Measurements from ENCODE around the gene GPC3.

Gene GPC3

GRCh38 chrX:133907606-133908005, 77.8 kb downstream of the GPC3 start (continued):
- no peak for TF ChIP-seq ZNF521 (tag by site-specific recombination; IDR thresholded peaks at IDR 0.05)

- Histone ChIP-seq H3K4me3 (ENCODE audit: low read depth, low read length) (no peak overlapping the region), H3K9me3 (ENCODE audit: control insufficient read depth, insufficient read depth, low read depth, low read length) (no peaks in the 10 kb centered on the region), H3K27ac (ENCODE audit: extremely low read depth, low read depth, low read length) (no peak overlapping the region), H3K4me1 (ENCODE audit: control insufficient read depth, insufficient read depth, low read length) (no peaks in the 10 kb centered on the region), H3K36me3 (ENCODE audit: control insufficient read depth in 2 of 2, insufficient read depth in 1 of 2, low read length in 2 of 2) (no peaks in the 10 kb centered on the region)
- CTCF ChIA-PET, result no interaction called here
- no peak for TF ChIP-seq ZNF335 (tag by site-specific recombination; conservative IDR thresholded peaks at IDR 0.05)
- TF ChIP-seq YY2 (tag by site-specific recombination; IDR thresholded peaks at IDR 0.05), result no peak
- TF ChIP-seq ZNF10 (tag by site-specific recombination; IDR thresholded peaks at IDR 0.05), result no peak
- TF ChIP-seq PRDM10 (tag by site-specific recombination; IDR thresholded peaks at IDR 0.05), result no peak
- TF ChIP-seq GFI1B (tag by site-specific recombination; IDR thresholded peaks at IDR 0.05), result no peak
- TF ChIP-seq ZNF391 (tag by site-specific recombination; IDR thresholded peaks at IDR 0.05; ENCODE audit: borderline replicate concordance, low read depth), result no peak
- no peak for TF ChIP-seq ZNF211 (tag by site-specific recombination; IDR thresholded peaks at IDR 0.05; ENCODE audit: low read depth)
- no peak for TF ChIP-seq EGR2 (tag by site-specific recombination; IDR thresholded peaks at IDR 0.05; ENCODE audit: low read depth)
- no peak for TF ChIP-seq MZF1 (tag by site-specific recombination; IDR thresholded peaks at IDR 0.05; ENCODE audit: borderline replicate concordance)
- no peak for TF ChIP-seq IKZF3 (tag by site-specific recombination; IDR thresholded peaks at IDR 0.05)
- TF ChIP-seq ZNF660 (tag by site-specific recombination; IDR thresholded peaks at IDR 0.05), result no peak
- no peak for TF ChIP-seq ZNF621 (tag by site-specific recombination; IDR thresholded peaks at IDR 0.05)
- TF ChIP-seq ELK4 (IDR thresholded peaks at IDR 0.05; ENCODE audit: borderline replicate concordance, low read depth, low read length), result no peak
- no peak for TF ChIP-seq GLIS1 (tag by site-specific recombination; IDR thresholded peaks at IDR 0.05)
- no peak for TF ChIP-seq SP3 (tag by site-specific recombination; IDR thresholded peaks at IDR 0.05)
- TF ChIP-seq ZNF19 (tag by site-specific recombination; IDR thresholded peaks at IDR 0.05; ENCODE audit: low read depth), result no peak
- no peak for TF ChIP-seq ZBTB48 (tag by site-specific recombination; IDR thresholded peaks at IDR 0.05)
- no peak for TF ChIP-seq YY1 (tag by site-specific recombination; IDR thresholded peaks at IDR 0.05)
- no peak for TF ChIP-seq ZNF561 (tag by site-specific recombination; IDR thresholded peaks at IDR 0.05; ENCODE audit: borderline replicate concordance)
- TF ChIP-seq ZNF596 (tag by site-specific recombination; IDR thresholded peaks at IDR 0.05), result no peak
- POLR2A ChIA-PET, result no interaction called here
These were observed 80.1 kb downstream of the GPC3 start for GRCh38 chrX:133905305-133905704.

- POLR2A ChIA-PET, result no interaction called here
- TF ChIP-seq ZBTB1 (tag by site-specific recombination; IDR thresholded peaks at IDR 0.05) (no peak), ATF2 (tag by site-specific recombination; IDR thresholded peaks at IDR 0.05; ENCODE audit: low read depth) (0 out of 2 replicates have a peak, but pooled peaks have one; percentile 5), ZNF398 (tag by site-specific recombination; IDR thresholded peaks at IDR 0.05) (0 out of 2 replicates have a peak, but pooled peaks have one; percentile 30), KLF10 (tag by site-specific recombination; IDR thresholded peaks at IDR 0.05) (peak; percentile 41; the same call in 1 of the 2 replicates), SP7 (tag by site-specific recombination; IDR thresholded peaks at IDR 0.05) (peak; percentile 78), ZNF501 (tag by site-specific recombination; IDR thresholded peaks at IDR 0.05) (peak; percentile 40; the same call in 1 of the 2 replicates), ZNF521 (tag by site-specific recombination; IDR thresholded peaks at IDR 0.05) (no peak)
These were observed 87.7 kb downstream of the GPC3 start for GRCh38 chrX:133897593-133898163.

More at GRCh38 chrX:133897593-133898163, 87.7 kb downstream of the GPC3 start:
- H3K36me3 ChIP-seq (ENCODE audit: control insufficient read depth in 2 of 2, insufficient read depth in 1 of 2, low read length in 2 of 2), result no peaks in the 10 kb centered on the region
- no peak overlapping the region for H3K4me3 ChIP-seq (ENCODE audit: low read depth, low read length)
- H3K27ac ChIP-seq (ENCODE audit: extremely low read depth, low read depth, low read length), result peak overlapping the region; percentile 80
- H3K4me1 ChIP-seq (ENCODE audit: control insufficient read depth, insufficient read depth, low read length), result no peaks in the 10 kb centered on the region; the same call in 1 of the 2 replicates
- CTCF ChIA-PET, result interaction anchor here (0.6 kb wide), 1 partner anchor 1600 kb away, joined by 4 read pairs; no protein-coding TSS in a partner anchor
- H3K9me3 ChIP-seq (ENCODE audit: control insufficient read depth, insufficient read depth, low read depth, low read length), result no peaks in the 10 kb centered on the region

Measured in HEK293 (cell line).